ENCODE measurements around the gene VEGFB. TPM values are rescaled to one million over a fixed set of nuclear protein-coding genes. Genes with fewer than 3 reads are reported as not detected.
A peak's percentile ranks its signal among the peaks of the same experiment; 100 is the strongest.

VEGFB gene
- total RNA-seq, 4 donors from 2014 or later = 20.0 to 120 (median 26.0) TPM

GRCh38 chr11:64284048-64284961, 49.9 kb downstream of the VEGFB start, which contains the start of gene BAD:
TSS of gene BAD (minus strand) at chr11:64284665. CDS start at chr11:64284368, 297 bp downstream.
- no peaks in the 10 kb centered on the region for H3K9me3 ChIP-seq
- intact Hi-C loops (cut with DNase I; ENCODE audit: low total_unique reads) = no loop called here
- H3K27me3 ChIP-seq = no peaks in the 10 kb centered on the region
- TF ChIP-seq POLR2A (IDR thresholded peaks at IDR 0.05) (peak; percentile 42 to 54), CTCF (IDR thresholded peaks at IDR 0.05) (no peak)
- H3K4me3 ChIP-seq = peak within 1 kb of the TSS; percentile 64 to 74
- H3K36me3 ChIP-seq = no peaks in the 10 kb centered on the region
- H3K4me1 ChIP-seq = peaks cover 6 to 14% of the 10 kb centered on the region in 2 donors
- DNase-seq = peak; percentile 95 to 96
- H3K27ac ChIP-seq = peak within 1 kb of the TSS; percentile 94 to 98

DNA sequence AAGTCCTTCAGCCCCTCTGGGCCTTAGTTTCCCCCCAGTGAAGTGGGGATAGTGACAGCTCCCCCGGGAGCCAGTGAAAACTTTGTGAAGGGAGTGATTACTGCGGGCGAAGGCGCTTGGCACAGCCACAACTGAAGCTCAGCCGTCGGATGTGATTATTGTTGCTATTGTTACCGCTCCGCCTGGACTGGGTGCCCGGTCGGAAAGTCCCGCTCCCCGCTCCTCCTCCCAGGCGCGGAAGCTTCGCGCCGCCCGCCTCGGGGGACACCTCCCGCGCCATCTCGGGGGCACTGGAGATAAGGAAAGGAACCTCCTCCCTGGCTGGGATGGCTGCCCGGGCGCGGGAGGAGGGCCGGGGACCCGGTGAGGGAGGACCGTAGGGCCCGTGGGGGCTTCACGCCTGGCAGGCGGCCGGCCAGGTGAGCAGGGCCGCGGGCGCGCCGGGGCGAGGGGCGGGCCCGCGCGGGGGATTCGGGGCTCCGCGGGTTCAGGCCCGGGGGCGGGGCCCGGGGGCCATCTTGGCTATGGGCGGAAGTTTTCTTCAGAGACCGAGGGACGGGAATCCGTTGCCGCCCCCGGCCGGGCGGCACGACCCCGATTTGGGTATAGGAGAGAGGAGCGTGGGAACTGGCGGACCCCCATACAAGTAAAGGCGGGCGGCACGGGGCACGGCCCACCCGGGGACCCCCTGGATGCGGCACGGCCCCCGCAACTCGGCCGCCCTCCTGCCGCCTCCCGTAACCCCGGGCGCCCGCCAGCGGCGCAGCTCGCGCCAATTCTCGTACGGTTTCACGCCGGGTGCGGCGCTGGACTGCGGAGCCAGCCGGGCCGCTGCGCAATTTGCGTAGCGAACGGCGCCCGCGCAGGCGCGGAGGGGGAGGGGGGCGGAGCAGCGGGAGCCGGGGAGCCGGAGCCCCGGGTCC, 50.8 kb downstream of the VEGFB start, which contains the start of gene GPR137:
GPR137 (plus strand) TSS at position 887 of the 923 bp plus-strand sequence. CDS start 677 bp downstream, outside the sequence.
- Histone ChIP-seq H3K36me3 (no peaks in the 10 kb centered on the region), H3K27ac (peak within 1 kb of the TSS; percentile 94 to 98), H3K4me3 (peak within 1 kb of the TSS; percentile 64 to 74), H3K27me3 (no peaks in the 10 kb centered on the region), H3K9me3 (no peaks in the 10 kb centered on the region), H3K4me1 (peaks cover 6 to 14% of the 10 kb centered on the region in 2 donors)
- DNase-seq = peak; percentile 87 to 89
- intact Hi-C loops (cut with DNase I; ENCODE audit: low total_unique reads) = no loop called here
- peak in 1 of 2 donors; percentile 56 for TF ChIP-seq POLR2A (IDR thresholded peaks at IDR 0.05)
- no peak for TF ChIP-seq CTCF (IDR thresholded peaks at IDR 0.05)

- H3K36me3 ChIP-seq = no peaks in the 10 kb centered on the region
- no peak for DNase-seq
- H3K4me1 ChIP-seq = peaks cover 6 to 15% of the 10 kb centered on the region in 2 donors
These were observed 51.8 kb downstream of the VEGFB start for GRCh38 chr11:64285885-64286800.

More at GRCh38 chr11:64285885-64286800, 51.8 kb downstream of the VEGFB start:
- TF ChIP-seq POLR2A (IDR thresholded peaks at IDR 0.05) = no peak
- no peak for TF ChIP-seq CTCF (IDR thresholded peaks at IDR 0.05)
- Histone ChIP-seq H3K27me3 (no peaks in the 10 kb centered on the region), H3K4me3 (peak overlapping the region; percentile 64 to 74), H3K9me3 (no peaks in the 10 kb centered on the region), H3K27ac (peak overlapping the region; percentile 94 to 98)
- intact Hi-C loops (cut with DNase I; ENCODE audit: low total_unique reads) = no loop called here

All from uterus (tissue), 4 donors.